Neural crest cell (in vitro differentiated cells): ENCODE results near the gene TEX2. TPM values are rescaled to one million over a fixed set of nuclear protein-coding genes. Genes with fewer than 3 reads are reported as not detected.
"Not testable (repeated sequence)": the region's sequence is repeated elsewhere in the genome, so short reads cannot be mapped to it uniquely, and the experiment has no call there.

Experiments
- DNase-seq: peaks from one replicate; pipeline ENCODE4 v3.0.0; 2021; ENCODE audit warnings: low read depth, mixed read lengths, low spot score
- H3K27ac Mint-ChIP-seq: one replicate; pipeline ENCODE4 v1.8.0; 2021; ENCODE audit warnings: mild to moderate bottlenecking, mixed read lengths; ENCODE audit not compliant: unreplicated experiment
- H3K27me3 Mint-ChIP-seq: 2 replicates; pipeline ENCODE4 v1.8.0; 2021; ENCODE audit warnings: low read depth, mild to moderate bottlenecking, mixed read lengths
- H3K36me3 Mint-ChIP-seq: 2 replicates; pipeline ENCODE4 v1.8.0; 2021; ENCODE audit warnings: low read depth, mild to moderate bottlenecking, mixed read lengths
- H3K4me1 Mint-ChIP-seq: 2 replicates; pipeline ENCODE4 v1.8.0; 2021; ENCODE audit warnings: mixed read lengths
- H3K4me3 Mint-ChIP-seq: one replicate; pipeline ENCODE4 v1.8.0; 2021; ENCODE audit warnings: mild to moderate bottlenecking, mixed read lengths
- H3K9me3 Mint-ChIP-seq: 2 replicates; pipeline ENCODE4 v1.8.0; 2021; ENCODE audit warnings: mixed read lengths
- total RNA-seq: library from RNA; stranded (reverse); gene quantifications from 2 replicates; pipeline ENCODE4 v1.2.1, GENCODE V29; 2021
- TF ChIP-seq, protein P1 (sequence below): fragments of 200-600 bp; sonication (generic); conservative IDR thresholded peaks from 2 replicates; pipeline ENCODE4 v1.5.0; 2021; ENCODE audit warnings: antibody characterized with exemption, mild to moderate bottlenecking

The TEX2 gene
- total RNA-seq, 1 donor from 2014 or later: 19.2 TPM

DNA sequence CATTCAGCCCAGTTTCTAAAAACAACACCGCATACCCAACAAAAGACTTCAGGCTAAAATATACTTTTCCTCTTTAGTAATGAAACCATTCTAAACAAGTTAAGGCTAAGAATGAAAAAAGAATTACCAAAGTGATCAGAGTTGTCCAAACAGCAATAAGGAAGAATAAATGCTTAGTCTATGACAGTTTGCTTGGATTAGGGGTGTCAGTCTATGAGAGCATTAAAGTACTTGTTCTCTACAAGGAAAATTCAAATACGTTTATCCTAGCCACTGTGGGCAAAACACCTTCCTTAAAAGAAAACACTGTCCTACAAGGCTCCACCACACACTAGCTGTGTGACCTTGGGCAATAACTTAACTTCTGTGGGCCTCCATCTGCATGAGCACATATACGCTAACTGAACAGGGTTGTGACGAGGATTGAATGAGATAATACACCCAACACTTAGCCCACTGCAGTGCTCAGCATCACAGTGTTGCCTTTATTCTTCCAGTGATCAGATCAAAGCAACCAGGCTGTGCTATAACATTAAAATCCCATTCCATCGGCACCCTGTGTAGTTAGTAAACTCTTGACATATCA, 53.6 kb downstream of the TEX2 start:
- no peak overlapping the region for H3K4me3 Mint-ChIP-seq

DNA sequence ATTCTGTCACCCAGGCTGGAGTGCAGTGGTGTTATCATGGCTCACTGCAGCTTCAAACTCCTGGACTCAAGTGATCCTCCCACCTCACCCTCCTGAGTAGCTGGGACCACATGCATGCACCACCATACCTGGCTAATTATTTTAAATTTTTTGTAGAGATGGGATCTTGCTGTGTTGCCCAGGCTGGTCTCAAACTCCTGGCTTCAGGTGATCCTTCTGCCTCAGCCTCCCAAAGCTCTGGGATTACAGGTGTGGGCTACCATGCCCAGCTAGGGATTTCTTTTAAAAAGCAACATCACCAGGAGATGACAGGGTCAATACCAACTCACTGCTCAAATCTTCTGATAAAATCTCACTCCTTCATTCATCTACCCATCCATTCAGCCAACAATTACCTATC, 54.4 kb downstream of the TEX2 start:
- peaks cover 10% of the 10 kb centered on the region for H3K36me3 Mint-ChIP-seq

More for the DNA sequence above, 53.6 kb downstream of the TEX2 start:
- Mint-ChIP-seq H3K4me1 (peaks cover 8% of the 10 kb centered on the region), H3K9me3 (no peaks in the 10 kb centered on the region), H3K27ac (no peak overlapping the region), H3K27me3 (peaks cover 2% of the 10 kb centered on the region), H3K36me3 (peaks cover 13% of the 10 kb centered on the region)
- TF ChIP-seq, protein P1, sequence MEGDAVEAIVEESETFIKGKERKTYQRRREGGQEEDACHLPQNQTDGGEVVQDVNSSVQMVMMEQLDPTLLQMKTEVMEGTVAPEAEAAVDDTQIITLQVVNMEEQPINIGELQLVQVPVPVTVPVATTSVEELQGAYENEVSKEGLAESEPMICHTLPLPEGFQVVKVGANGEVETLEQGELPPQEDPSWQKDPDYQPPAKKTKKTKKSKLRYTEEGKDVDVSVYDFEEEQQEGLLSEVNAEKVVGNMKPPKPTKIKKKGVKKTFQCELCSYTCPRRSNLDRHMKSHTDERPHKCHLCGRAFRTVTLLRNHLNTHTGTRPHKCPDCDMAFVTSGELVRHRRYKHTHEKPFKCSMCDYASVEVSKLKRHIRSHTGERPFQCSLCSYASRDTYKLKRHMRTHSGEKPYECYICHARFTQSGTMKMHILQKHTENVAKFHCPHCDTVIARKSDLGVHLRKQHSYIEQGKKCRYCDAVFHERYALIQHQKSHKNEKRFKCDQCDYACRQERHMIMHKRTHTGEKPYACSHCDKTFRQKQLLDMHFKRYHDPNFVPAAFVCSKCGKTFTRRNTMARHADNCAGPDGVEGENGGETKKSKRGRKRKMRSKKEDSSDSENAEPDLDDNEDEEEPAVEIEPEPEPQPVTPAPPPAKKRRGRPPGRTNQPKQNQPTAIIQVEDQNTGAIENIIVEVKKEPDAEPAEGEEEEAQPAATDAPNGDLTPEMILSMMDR: no peak
- DNase-seq: no peak

DNA sequence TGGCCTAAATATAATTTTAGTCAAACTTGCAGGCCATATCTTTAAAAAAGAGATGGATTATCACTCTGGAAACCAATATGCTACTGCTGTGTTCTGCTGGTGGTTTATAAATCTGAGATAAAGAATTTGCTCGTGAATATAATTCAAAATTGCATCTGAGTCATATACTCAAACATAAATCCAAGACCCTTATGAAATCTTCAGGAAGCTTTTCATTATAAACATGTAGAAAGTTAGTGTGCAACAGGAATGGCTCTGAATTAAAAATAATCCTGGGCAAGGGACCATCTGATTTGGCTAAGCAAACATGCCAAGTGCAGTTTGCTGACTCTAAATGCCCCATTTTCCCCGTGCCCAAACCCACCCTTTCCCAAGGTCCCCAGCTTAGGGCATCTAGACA, 57.3 kb downstream of the TEX2 start:
- no peaks in the 10 kb centered on the region for H3K9me3 Mint-ChIP-seq
- TF ChIP-seq, protein P1: no peak
- peaks cover 32% of the 10 kb centered on the region for H3K4me1 Mint-ChIP-seq
- DNase-seq: no peak
- H3K36me3 Mint-ChIP-seq: no peaks in the 10 kb centered on the region
- H3K4me3 Mint-ChIP-seq: no peak overlapping the region
- no peak overlapping the region for H3K27ac Mint-ChIP-seq
- H3K27me3 Mint-ChIP-seq: no peaks in the 10 kb centered on the region

More for the DNA sequence above, 54.4 kb downstream of the TEX2 start:
- H3K27ac Mint-ChIP-seq, H3K4me1 Mint-ChIP-seq, H3K27me3 Mint-ChIP-seq, H3K9me3 Mint-ChIP-seq, H3K4me3 Mint-ChIP-seq, DNase-seq: not testable (repeated sequence)

DNA sequence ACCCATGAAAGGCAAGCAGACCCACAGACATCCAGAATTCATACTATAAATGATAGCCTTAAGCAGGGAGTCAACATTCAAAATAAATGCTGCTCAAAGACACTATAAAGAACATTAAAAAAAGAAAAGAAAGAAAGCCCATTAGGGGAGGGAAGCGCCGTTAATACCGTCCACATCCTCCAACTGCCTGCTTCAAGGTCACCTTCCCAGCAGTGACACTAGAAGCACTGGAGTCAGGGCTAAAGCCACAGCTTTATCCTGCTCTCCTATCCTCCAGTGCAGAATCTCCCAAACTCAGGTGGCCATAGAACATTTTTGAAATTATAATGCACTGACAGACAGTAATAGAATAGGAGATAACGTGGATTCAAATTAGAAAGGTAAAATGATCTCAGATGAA, 59.4 kb downstream of the TEX2 start:
- no peaks in the 10 kb centered on the region for H3K9me3 Mint-ChIP-seq
- TF ChIP-seq, protein P1: no peak
- H3K4me3 Mint-ChIP-seq: no peak overlapping the region
- H3K27ac Mint-ChIP-seq: no peak overlapping the region
- no peak for DNase-seq
- no peaks in the 10 kb centered on the region for H3K27me3 Mint-ChIP-seq
- no peaks in the 10 kb centered on the region for H3K36me3 Mint-ChIP-seq
- H3K4me1 Mint-ChIP-seq: peaks cover 24% of the 10 kb centered on the region

DNA sequence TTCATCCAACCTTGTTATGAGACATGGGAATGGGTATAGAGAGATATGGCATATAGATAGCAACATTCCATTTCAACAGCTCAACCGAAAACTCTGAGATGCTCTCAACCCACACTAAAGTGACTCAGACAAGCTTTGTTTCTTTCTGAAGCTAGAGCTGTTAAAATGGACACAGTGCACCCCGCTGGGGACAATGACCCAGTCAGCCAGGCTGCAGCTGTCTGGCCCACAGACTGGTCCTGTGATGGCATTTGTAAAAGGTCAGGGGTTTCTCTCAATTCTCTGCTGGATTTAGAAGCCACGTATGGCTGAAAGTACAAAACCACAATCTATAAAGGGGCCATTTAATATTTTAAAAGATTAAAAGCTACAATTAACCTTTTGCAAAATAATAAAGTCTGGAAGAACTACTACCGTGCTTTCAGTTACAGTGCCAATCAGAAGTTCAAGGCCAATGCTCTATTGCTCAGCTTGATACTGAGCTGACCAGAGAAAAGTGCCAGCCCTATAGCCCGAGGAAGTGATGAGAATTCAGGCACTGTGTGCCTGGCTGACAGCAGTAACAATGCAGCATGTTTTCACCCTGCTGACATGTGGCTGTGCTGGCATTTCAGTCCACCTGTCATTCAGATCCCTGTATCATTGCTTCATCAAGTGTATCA, 60.2 kb downstream of the TEX2 start:
- DNase-seq: no peak
- no peak overlapping the region for H3K27ac Mint-ChIP-seq
- H3K4me1 Mint-ChIP-seq: peaks cover 24% of the 10 kb centered on the region
- H3K27me3 Mint-ChIP-seq: no peaks in the 10 kb centered on the region
- peaks cover 2% of the 10 kb centered on the region for H3K36me3 Mint-ChIP-seq
- no peak overlapping the region for H3K4me3 Mint-ChIP-seq
- TF ChIP-seq, protein P1: no peak
- no peaks in the 10 kb centered on the region for H3K9me3 Mint-ChIP-seq
